ENCODE measurements around the gene CEP68. TPM values are rescaled to one million over a fixed set of nuclear protein-coding genes. Genes with fewer than 3 reads are reported as not detected.
A peak's percentile ranks its signal among the peaks of the same experiment; 100 is the strongest.
"Not testable (repeated sequence)": the region's sequence is repeated elsewhere in the genome, so short reads cannot be mapped to it uniquely, and the experiment has no call there.

The CEP68 gene, protein sequence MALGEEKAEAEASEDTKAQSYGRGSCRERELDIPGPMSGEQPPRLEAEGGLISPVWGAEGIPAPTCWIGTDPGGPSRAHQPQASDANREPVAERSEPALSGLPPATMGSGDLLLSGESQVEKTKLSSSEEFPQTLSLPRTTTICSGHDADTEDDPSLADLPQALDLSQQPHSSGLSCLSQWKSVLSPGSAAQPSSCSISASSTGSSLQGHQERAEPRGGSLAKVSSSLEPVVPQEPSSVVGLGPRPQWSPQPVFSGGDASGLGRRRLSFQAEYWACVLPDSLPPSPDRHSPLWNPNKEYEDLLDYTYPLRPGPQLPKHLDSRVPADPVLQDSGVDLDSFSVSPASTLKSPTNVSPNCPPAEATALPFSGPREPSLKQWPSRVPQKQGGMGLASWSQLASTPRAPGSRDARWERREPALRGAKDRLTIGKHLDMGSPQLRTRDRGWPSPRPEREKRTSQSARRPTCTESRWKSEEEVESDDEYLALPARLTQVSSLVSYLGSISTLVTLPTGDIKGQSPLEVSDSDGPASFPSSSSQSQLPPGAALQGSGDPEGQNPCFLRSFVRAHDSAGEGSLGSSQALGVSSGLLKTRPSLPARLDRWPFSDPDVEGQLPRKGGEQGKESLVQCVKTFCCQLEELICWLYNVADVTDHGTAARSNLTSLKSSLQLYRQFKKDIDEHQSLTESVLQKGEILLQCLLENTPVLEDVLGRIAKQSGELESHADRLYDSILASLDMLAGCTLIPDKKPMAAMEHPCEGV
- 6.4 TPM for polyA plus RNA-seq (2012; ENCODE audit: missing spikeins)

DNA sequence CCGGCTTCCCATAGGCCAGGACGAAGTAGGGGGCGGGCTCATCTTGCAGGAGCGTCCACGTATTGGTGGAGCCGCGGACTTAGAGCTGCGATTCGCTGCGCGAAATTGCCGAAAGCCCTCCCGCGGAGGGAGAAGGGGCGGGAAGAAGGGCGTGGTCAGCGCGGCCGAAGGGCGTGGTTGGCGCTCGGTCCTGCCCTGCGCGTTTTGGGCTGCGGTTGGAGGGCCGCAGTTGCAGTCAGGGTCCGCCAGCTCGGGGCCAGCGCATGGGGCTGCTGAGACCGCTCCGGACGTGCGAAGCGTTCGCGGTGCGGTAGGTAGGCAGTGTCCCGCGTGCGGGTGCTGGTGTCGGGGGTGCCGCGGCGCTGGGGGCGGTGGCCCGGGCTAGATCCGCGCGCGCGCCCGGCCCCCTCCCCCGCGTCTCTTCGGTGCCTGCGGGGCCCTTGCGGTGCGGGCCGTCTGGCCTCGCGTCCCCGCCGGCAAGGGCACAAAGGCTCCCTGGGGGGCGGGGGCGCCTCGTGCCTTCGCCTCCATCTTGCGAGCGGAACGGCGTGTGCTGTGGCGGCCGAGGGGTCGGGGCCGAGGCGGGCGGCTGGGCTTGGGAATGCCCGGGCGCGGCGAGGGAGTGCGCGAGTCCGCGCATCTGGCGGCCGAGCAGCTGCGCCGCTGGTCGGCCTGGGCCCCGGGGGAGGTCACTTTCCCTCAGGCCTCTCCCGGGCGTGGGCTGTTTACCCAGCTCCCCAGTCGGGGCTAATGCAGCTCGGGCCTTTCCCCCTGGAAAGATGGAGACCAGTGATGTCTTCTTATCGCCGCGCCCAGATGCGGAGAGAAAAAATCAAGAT lies at the start of gene CEP68:
TSS of gene CEP68 (plus strand) at position 202 of the 839 bp plus-strand sequence. CDS start 13,029 bp downstream, outside the sequence.
- FAIRE-seq (peak; percentile 99), DNase-seq (ENCODE audit: insufficient read length) (peak; percentile 95)
- TF ChIP-seq POLR2A (IDR thresholded peaks at IDR 0.05; ENCODE audit: low read depth, low read length) (peak; percentile 84), TAF1 (IDR thresholded peaks at IDR 0.05; ENCODE audit: borderline replicate concordance, low read depth, low read length) (no peak; the same call in 1 of the 2 replicates), POLR2AphosphoS5 (IDR thresholded peaks at IDR 0.05; ENCODE audit: low read depth, low read length) (peak; percentile 73; the same call in 1 of the 2 replicates)

DNA sequence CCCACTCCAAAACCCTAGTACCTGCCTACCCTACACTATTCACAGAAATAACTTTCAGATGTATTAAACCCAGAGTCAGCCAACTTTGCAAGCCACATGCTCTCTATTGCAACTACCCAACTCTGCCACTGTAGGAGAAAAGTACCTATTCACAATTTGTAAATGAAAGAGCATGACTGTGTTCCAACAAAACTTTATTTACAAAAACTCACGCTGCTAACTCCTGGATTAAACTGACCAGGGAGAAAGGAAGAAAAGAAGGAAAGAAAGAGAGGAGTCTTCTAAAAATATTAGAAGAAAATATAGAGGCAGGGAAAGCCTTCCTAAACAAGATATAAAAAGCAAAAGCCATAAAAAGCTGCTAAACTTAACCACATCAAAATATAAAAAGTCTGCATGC lies 42.4 kb upstream of the CEP68 start:
- FAIRE-seq (no peak), DNase-seq (ENCODE audit: insufficient read length) (no peak)
- TF ChIP-seq TAF1 (IDR thresholded peaks at IDR 0.05; ENCODE audit: borderline replicate concordance, low read depth, low read length) (no peak), POLR2AphosphoS5 (IDR thresholded peaks at IDR 0.05; ENCODE audit: low read depth, low read length) (no peak), POLR2A (IDR thresholded peaks at IDR 0.05; ENCODE audit: low read depth, low read length) (no peak)

DNA sequence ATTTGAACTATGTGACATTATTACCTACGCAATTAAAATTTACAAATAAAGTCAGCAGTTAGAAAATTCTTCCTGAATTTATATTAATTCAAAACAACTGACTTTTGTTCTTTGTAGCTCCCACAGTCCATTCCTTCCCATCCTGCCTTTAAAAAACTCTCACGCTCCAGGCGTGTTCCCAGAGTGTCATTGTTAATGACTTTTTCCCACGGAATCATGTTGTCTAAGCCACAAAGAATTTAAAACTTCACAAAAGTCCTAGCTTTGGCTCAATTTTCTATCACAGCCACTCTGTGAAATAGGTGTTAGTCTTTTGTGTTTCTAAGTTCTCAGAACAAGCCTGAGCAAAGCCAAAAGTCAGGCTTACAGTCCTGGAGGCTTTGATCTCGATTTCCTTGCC lies 40.5 kb upstream of the CEP68 start:
- no peak for TF ChIP-seq POLR2A (IDR thresholded peaks at IDR 0.05; ENCODE audit: low read depth, low read length)
- TF ChIP-seq POLR2AphosphoS5 (IDR thresholded peaks at IDR 0.05; ENCODE audit: low read depth, low read length): no peak
- no peak for TF ChIP-seq TAF1 (IDR thresholded peaks at IDR 0.05; ENCODE audit: borderline replicate concordance, low read depth, low read length)
- no peak for DNase-seq (ENCODE audit: insufficient read length)
- FAIRE-seq: no peak

DNA sequence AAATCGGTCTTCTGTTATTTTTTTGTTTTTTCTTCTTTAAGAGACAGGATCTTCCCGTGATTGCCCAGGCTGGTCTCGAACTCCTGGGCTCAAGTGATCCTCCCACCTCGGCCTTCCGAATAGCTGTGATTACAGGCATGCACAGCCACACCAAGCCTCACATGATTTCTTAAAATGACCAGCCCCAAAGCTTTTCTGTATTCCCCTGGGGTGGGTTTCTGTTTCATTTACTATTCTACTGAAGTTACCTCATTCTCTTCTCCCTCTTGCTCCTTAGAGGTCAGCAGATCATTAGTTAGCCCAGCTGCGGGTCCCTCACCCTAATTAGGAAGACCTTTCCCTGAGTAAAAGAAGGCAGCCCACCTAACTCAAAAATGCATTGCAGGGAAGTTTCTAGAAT lies 39.4 kb upstream of the CEP68 start:
- FAIRE-seq: peak; percentile 38
- TF ChIP-seq POLR2AphosphoS5 (IDR thresholded peaks at IDR 0.05; ENCODE audit: low read depth, low read length) (no peak), POLR2A (IDR thresholded peaks at IDR 0.05; ENCODE audit: low read depth, low read length) (no peak), TAF1 (IDR thresholded peaks at IDR 0.05; ENCODE audit: borderline replicate concordance, low read depth, low read length) (no peak)
- no peak for DNase-seq (ENCODE audit: insufficient read length)

DNA sequence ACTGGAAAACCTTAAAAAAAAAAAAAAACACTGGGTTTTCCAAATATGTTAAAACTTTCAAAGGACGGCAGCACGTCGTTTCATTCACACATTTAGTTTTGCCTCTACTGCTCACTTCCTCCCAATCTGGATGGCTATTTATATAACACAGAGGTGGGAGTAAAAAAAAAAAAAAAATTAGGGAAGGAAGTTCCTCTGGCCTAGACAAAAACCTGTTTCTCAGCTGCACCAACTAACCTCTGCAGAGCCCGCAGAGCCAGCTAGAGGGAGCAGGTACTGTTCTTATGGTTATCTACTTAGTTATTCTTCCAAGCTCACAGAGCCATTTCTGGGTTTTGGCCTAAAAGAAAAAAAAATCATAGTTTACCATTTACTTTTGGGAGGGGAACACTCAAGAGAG lies 38.9 kb upstream of the CEP68 start:
- DNase-seq (ENCODE audit: insufficient read length): no peak
- no peak for FAIRE-seq
- no peak for TF ChIP-seq POLR2AphosphoS5 (IDR thresholded peaks at IDR 0.05; ENCODE audit: low read depth, low read length)
- no peak for TF ChIP-seq TAF1 (IDR thresholded peaks at IDR 0.05; ENCODE audit: borderline replicate concordance, low read depth, low read length)
- TF ChIP-seq POLR2A (IDR thresholded peaks at IDR 0.05; ENCODE audit: low read depth, low read length): no peak

DNA sequence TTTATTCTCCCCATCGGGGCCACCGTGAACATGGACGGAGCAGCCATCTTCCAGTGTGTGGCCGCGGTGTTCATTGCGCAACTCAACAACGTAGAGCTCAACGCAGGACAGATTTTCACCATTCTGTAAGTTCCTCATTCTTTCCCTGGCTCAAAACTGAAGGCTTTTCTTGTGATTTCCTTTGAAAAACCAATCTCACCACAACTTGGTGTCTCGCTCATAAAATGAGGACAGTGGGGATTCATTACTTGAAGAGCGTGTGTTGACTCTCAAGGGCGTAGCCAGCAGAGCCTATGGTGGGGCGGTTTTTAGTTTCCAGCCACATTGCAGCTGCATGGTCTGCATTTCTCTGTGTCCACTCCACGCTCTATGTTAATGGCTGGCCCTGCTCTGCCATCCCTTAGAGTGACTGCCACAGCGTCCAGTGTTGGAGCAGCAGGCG lies 38.1 kb upstream of the CEP68 start:
- FAIRE-seq (no peak), DNase-seq (ENCODE audit: insufficient read length) (no peak)
- TF ChIP-seq POLR2A (IDR thresholded peaks at IDR 0.05; ENCODE audit: low read depth, low read length): no peak
- 0 out of 2 replicates have a peak, but pooled peaks have one; percentile 6 for TF ChIP-seq POLR2AphosphoS5 (IDR thresholded peaks at IDR 0.05; ENCODE audit: low read depth, low read length)
- no peak for TF ChIP-seq TAF1 (IDR thresholded peaks at IDR 0.05; ENCODE audit: borderline replicate concordance, low read depth, low read length)

DNA sequence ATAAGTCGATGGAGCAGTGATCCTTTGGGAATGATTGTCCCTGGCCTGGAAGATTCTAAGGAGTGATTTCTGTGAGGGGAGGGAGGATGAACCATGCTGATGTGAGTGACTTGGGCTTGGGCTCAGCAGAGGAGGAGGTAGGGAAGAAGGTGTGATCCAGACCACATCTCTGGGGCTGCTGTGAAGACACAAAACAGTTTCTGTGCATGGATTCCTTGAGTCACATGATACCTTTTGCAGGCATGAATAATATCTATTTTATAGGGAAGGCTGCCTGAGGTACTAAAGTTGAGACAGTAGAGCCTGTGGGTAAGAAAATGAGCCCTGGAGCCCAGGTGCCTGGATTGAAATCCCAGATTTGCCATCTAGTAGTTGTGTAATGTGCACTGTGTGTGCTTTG lies 37.2 kb upstream of the CEP68 start:
- FAIRE-seq (no peak), DNase-seq (ENCODE audit: insufficient read length) (no peak)
- no peak for TF ChIP-seq POLR2AphosphoS5 (IDR thresholded peaks at IDR 0.05; ENCODE audit: low read depth, low read length)

DNA sequence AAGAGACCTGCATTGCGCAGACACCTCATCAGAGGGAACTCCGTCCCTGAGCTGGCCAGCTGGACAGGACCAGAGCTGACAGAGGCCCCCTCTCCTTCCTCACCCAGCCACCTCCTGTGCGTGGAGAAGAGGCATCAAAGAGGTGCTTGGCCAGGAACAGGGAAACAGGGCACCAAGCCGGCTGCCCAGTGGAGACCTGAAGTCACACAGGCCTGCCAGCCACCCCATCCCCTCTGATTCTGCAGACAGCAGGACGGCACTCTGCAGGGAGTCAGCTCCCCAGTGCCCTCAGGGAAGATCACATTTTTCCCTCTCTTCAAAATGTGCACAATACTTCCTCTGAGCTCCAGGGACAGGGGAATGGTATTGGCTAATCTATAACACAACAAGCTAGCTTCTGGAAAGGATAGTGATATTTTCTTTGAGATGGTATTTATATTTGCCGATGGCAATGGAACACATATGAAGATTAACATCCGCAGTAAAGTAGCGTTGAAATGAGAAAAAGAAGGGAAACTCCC lies 36.5 kb upstream of the CEP68 start:
- FAIRE-seq (no peak), DNase-seq (ENCODE audit: insufficient read length) (no peak)
- TF ChIP-seq POLR2A (IDR thresholded peaks at IDR 0.05; ENCODE audit: low read depth, low read length) (no peak), POLR2AphosphoS5 (IDR thresholded peaks at IDR 0.05; ENCODE audit: low read depth, low read length) (no peak), TAF1 (IDR thresholded peaks at IDR 0.05; ENCODE audit: borderline replicate concordance, low read depth, low read length) (no peak)

DNA sequence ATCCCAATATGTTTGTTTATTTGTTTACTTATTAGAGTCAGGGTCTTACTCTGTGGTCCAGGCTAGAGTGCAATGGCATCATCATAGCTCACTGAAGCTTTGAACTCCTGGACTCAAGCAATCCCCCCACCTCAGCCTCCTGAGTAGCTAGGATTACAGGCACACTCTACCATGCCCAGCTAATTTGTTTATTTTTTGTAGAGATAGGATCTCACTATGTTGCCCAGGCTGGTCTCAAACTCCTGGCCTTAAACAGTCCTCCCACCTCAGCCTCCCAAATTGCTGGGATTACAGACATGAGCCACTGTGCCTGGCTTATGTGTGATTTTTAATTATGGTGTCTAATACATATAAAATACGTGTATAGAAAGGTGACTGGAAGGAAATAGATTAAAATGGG lies 36.0 kb upstream of the CEP68 start:
- not testable (repeated sequence) for FAIRE-seq

DNA sequence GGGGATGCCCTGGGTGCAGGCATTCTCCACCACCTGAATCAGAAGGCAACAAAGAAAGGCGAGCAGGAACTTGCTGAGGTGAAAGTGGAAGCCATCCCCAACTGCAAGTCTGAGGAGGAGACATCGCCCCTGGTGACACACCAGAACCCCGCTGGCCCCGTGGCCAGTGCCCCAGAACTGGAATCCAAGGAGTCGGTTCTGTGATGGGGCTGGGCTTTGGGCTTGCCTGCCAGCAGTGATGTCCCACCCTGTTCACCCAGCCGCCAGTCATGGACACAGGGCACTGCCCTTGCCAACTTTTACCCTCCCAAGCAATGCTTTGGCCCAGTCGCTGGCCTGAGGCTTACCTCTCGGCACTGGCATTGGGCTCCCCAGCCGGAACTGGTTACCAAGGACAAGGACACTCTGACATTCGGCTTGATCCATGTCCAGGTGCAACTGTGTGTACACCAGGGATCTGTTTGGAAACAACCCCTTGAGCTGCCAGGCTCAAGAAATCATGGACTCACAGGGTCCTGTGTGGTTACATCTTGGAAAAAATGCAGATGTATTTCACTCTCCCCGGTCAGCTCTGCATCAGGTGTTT lies 35.2 kb upstream of the CEP68 start:
- DNase-seq (ENCODE audit: insufficient read length) (no peak), FAIRE-seq (no peak)
- no peak for TF ChIP-seq POLR2AphosphoS5 (IDR thresholded peaks at IDR 0.05; ENCODE audit: low read depth, low read length)
- no peak for TF ChIP-seq TAF1 (IDR thresholded peaks at IDR 0.05; ENCODE audit: borderline replicate concordance, low read depth, low read length)
- TF ChIP-seq POLR2A (IDR thresholded peaks at IDR 0.05; ENCODE audit: low read depth, low read length): no peak

More for the DNA sequence above, 36.0 kb upstream of the CEP68 start:
- not testable (repeated sequence) for DNase-seq (ENCODE audit: insufficient read length)

DNA sequence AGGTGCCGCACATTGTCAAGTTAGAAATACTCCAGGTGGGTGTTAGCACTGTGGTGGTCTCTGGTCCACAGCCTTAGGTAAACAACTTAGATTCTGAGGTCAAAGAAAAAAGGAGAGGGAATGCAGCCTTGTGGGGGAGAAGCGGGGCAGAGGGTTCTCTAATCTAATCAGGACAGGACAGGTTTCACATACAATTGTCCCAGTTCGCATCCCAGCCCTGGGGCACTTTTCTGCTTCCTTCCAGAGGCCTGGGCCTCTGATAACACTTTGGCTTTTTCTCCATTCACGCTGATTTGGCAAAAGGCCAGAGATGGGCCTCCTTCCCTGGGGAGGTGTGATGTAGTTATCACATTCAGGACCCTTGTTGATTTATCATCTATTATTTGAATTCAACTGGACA lies 34.5 kb upstream of the CEP68 start:
- DNase-seq (ENCODE audit: insufficient read length) (no peak), FAIRE-seq (no peak)
- no peak for TF ChIP-seq POLR2A (IDR thresholded peaks at IDR 0.05; ENCODE audit: low read depth, low read length)
- no peak for TF ChIP-seq POLR2AphosphoS5 (IDR thresholded peaks at IDR 0.05; ENCODE audit: low read depth, low read length)
- no peak for TF ChIP-seq TAF1 (IDR thresholded peaks at IDR 0.05; ENCODE audit: borderline replicate concordance, low read depth, low read length)
